GM21423 (cell line): ENCODE data around the gene MTMR10.

Experiments used
- ATAC-seq: cut with Tn5 transposase; IDR thresholded peaks from one replicate; pipeline ENCODE4 v1.9.1; 2021; ENCODE audit warnings: mild to moderate bottlenecking, moderate library complexity; ENCODE audit not compliant: unreplicated experiment

MTMR10 gene, protein sequence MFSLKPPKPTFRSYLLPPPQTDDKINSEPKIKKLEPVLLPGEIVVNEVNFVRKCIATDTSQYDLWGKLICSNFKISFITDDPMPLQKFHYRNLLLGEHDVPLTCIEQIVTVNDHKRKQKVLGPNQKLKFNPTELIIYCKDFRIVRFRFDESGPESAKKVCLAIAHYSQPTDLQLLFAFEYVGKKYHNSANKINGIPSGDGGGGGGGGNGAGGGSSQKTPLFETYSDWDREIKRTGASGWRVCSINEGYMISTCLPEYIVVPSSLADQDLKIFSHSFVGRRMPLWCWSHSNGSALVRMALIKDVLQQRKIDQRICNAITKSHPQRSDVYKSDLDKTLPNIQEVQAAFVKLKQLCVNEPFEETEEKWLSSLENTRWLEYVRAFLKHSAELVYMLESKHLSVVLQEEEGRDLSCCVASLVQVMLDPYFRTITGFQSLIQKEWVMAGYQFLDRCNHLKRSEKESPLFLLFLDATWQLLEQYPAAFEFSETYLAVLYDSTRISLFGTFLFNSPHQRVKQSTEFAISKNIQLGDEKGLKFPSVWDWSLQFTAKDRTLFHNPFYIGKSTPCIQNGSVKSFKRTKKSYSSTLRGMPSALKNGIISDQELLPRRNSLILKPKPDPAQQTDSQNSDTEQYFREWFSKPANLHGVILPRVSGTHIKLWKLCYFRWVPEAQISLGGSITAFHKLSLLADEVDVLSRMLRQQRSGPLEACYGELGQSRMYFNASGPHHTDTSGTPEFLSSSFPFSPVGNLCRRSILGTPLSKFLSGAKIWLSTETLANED

DNA sequence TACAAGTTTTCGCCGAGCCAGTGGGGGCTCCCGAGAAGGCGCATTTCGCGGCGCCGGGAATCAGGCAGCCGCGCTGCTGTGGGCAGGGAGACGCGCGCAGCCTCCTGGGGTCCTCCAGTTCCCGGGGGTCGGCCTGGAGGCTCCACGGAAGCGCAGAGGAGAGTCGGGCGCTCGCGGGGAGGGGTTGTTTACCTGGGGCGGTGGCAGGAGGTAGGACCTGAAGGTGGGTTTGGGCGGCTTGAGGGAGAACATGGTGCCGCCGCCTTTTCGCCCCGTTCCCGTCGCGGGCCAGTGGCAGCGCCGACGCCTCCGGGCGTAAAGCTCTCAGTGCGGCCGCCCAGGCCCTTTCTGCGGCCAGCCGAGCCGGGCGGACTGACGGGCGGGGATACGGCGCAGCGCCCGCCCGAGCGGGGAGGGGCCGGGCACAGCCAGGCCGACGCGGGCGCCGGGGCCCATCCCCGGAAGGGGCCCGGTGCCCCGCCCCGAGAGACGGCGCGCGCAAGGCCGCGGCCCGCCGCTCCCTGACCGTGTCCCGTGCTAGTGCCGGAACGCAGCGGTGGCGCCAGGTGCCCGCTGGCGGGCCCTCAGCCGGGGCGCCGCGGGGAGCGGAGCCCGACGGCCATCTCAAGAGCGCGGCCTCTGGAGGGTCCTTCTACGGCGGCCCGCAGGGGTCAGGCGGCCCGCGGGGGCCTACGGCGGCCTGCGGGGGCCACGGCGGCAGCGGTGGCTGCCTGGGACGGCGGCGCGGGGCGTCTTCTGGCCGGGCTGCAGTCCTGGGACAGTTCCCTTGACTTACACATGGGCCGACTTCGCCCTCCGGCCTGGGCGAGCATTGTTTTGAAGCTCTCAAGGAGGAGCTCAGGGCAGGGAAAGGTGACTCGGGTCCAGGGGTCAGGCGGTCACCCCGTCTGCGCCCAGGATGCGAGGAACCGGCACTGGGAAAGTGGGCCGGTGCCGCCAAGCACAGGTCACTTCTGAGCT, at the start of gene MTMR10:
Gene MTMR10, minus strand, starts transcription at position 374 of the 981 bp plus-strand sequence. Its CDS starts 122 bp downstream, at position 252.
- peak; percentile 90 for ATAC-seq

DNA sequence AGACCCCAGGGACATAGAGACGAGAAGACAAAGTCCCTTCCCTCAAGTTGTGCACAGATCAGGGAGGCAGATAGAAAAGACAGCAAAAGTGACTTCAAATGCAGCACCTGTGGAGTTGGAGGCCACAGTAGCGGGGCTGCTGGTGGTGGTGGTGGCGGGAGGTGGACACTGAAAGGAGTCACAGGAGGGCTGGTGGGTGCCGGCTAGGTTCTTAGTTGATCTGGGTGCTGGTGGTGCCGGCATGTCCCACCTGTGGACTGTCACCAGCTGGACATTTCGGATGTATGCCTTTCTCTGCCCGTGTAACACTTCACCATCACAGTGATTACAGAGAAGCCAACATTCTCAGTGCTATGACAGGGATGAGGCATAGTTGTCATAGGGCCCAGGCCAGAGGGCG, 49.2 kb upstream of the MTMR10 start:
- ATAC-seq = no peak

DNA sequence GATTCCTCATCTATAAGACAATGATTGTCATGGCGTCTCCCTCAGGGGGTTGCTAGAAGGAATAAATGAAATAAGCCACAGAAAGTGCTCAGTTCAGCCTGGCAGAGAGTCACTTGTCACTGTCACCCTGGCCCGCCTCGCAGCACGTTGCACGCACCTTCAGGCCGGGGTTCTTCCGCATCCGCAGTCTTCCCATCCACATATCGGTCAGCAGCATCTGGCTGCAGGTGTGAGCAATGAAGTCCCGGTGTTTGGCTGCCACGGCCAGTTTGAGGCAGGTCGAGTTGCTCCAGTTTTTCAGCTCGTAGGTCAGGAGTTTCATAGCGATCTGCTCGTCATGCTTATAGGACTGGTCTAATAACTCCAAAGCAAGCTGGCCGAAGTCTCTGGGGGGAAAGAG, 48.5 kb upstream of the MTMR10 start:
- no peak for ATAC-seq

DNA sequence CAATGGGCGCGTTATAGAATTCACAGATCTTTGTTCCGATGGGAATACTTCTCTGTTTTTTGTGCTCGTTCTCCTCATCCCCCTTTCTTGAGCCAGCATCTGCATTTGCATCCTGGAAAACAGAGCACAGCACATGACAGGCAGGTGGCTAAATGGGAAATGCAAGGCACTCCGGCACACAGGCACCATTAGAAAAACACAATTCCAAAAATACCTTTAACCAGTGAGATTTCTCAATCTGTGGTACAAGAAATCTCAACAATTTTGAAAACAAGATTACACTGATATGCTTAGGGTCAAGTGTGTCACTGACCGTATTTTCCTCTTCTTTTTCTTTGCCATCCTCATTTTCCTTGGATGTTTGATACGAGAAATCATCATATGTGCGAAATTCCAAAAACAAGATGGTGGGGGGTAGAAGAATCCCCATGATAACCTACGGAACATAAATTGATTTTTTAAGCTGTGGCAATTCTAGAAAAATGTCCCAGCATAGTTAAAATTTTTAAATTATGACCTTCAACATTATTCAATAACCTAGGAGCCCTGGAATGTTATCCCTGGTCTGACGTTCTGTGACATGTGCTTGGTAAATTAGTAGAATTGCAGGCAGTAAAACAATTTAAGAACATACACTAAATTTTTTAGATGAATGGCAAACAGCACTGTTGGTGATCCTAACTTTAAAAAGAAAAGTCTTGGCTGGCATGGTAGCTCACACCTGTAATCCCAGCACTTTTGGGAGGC, 46.5 kb upstream of the MTMR10 start:
- ATAC-seq = no peak

DNA sequence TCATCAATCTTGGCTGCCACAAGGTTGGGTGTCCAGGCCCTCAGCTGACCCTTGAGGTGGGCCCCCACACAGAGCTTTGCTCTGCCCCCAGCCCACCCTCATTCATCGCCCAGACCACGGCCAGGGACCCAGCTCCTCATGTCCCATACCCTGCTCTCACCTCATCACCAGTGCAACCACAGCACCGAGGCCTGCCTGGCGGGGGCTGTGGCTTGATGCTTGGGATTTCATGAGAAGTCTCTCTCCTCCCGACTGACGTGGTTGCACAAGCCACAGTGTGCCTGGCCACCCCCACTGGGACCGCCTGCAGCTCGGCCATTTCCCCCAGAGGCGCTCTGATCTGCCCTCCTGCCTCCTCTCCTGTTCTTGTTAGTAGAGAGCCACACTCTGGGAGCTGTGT, 45.4 kb upstream of the MTMR10 start:
- ATAC-seq = no peak

DNA sequence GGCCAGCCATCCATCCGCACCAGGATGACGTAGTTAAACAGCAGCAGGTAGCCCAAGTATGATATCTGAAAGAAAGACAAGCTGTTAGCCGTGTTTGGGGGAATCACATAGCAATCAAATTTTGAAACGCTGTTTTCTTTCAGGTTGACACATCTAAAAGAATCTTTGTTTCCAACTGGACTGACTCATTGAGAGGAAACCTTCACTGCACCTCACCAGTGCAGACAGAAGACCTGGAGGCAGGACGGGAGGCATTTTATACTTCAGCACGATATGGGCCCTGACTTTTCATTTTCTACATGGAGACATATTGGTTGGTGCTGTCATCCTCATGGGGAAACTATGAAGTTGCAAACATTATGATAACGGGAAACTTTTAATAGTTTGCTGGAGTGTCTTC, 44.2 kb upstream of the MTMR10 start:
- no peak for ATAC-seq

DNA sequence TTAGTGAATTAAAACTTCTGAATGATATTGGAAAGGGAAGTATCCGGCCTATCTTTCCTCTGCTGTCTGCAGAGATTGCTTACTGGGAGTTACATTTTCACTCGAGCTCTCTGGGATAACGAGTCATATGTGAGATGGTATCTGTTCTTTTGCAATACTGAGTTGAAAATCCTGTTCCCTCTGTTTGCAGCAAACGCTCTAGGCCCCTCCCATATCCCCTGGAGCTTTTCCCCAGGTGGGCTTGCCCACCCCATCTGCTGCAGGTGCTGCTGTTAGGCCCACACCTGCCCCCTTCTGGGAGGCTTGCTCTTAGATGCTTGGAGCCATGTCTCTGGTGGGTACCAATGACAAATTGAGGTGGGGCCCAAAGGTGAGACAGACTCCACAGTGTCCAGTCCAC, 42.7 kb upstream of the MTMR10 start:
- no peak for ATAC-seq

DNA sequence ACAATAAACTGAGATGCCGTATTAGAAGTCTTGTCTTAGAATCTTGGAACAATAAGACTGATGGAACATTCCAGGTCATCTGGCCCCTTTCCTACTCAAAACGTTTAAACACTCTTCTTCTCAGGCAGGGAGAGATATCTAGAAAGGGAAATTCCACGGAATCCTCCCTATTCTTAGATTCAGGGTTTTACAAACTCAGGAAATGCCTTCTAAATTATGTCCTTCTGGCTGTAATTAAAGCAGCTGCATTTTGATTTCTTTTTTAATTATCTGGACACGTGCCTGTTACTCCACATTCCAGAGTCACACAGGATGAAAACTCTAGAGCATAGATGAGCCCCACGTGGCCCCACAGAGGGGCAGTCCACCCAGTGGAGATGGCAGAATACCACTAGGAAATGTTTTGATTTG, 41.5 kb upstream of the MTMR10 start:
- no peak for ATAC-seq

DNA sequence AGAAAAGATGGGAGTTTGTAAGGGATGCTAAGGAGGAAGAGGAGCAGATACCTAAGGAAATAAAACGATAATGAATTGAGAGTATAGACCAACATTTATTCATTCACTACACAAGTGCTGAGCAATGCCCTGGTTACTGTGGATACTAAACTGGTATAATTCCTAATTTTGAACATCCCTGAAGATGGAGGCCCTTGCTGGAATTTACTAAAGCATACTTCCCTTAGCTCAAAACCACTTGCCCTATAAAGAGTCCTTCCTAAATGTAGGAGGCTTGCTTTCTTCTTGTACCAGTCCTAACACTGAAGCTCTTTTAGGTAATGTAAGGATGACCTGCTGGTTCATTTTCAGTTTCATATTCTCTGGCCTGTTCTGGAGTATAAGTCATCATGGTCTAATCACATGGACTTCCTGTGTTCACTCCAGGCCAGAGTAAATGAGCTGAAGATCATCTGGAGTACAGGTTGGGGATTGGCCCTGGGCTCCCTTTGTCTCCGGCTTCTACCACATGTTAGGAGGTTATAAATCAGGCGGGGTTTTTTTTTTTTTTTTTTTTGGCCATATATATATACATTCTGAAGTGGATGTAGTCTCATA, 40.1 kb upstream of the MTMR10 start:
- ATAC-seq = peak; percentile 96

DNA sequence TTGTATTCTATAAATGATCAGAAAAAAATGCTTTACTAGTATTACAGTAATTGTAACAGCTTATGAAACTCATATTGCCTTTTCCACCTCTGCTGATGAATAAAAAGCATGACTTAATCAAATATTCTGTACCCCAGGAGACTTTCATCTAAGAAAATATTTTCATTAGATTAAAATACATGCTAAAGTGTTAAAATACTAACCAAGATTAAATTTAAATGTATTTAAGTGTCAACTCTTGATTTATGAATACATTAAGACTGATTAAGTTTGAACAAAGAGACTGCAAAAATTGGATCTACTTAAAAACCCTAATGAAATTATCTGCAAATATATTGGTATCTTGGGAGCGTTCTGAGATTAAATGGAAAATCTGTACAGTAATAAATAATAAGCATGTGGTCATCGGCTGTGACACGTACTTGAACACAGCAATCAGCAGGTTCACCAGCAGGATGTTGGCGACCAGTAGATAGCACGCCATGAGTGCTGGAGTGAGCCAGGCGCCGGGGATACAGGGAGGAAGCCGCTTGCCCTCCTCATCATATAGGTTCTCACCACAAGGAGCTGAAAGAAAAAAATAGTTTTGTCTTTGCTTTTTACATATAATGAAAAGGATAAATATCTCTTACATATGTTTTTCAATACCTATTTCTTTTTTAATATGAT, 36.6 kb upstream of the MTMR10 start:
- ATAC-seq = no peak

DNA sequence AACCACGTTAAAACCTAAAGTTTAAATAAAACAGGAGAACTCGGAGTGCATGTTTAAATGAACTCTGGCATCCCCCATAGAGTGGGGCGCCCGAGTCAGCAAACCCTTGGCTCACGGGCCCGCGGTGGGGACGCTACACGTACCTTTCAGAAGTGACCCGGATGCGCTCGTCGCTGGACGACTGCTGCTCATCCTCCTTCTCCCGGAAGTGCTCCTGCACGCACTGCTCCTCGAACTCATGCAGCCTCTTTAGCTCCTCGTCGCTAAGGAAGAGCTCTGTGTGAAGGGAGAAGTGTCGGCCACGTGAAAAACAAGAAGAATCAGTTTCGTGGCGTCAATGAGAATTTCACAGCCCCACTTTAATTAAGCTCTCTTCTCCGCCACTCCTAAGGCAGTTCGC, 34.6 kb upstream of the MTMR10 start:
- no peak for ATAC-seq

DNA sequence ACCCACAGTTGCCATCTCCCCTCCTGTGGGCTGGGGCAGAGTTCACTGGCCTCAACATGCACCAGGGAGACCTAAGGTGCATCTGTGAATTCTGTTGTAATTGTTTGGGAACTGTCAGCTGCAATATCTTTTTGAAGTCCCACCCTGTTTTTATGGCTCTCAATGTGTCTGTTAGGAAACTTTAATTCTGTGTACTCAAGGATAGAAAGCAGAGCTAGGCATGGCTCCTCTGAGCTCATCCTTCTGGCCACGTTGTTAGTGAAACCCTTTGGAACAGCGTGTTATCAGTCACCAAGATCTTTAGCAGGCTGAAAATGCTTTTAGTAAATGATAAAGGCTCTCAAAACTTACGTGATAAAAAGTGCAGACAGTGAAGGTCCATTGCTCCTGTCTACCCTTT, 33.6 kb upstream of the MTMR10 start:
- ATAC-seq = no peak

DNA sequence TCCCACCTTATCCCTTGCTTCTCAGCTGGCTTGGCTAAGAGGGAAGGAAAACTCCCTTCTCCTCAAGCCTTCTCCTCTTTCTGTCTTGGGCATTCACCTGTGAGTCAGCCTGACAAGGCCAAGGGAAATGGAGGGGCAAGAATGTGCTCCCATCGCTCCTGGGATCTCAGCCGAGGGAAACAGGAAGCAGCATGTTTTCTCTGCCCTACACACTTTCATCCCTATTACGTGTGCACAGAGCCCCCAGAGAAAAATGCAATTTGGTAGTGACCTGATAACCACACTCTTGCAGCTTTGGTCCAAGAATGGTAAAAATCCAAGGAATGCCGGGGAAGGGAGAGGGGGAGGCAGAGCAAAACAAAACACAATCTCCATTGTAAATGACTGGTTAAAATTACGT, 32.9 kb upstream of the MTMR10 start:
- no peak for ATAC-seq

DNA sequence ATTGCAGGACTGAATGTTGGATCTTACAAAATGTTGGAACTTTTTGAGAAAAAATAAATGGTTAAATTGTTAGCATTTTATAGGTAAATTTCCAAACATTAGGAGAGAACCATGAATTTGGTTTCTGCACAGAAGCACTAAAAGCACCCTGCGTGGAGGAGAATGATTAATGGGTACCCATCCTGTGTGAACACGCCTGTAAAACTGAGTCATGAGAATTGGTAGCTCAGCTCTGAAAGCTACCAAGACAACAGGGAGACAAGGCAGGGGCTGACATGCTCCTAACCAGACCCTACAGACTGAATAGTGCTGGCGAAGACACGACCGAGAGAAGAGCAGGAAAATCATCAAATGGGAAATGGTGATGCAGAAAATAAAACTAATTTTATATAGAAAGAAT, 32.4 kb upstream of the MTMR10 start:
- no peak for ATAC-seq

DNA sequence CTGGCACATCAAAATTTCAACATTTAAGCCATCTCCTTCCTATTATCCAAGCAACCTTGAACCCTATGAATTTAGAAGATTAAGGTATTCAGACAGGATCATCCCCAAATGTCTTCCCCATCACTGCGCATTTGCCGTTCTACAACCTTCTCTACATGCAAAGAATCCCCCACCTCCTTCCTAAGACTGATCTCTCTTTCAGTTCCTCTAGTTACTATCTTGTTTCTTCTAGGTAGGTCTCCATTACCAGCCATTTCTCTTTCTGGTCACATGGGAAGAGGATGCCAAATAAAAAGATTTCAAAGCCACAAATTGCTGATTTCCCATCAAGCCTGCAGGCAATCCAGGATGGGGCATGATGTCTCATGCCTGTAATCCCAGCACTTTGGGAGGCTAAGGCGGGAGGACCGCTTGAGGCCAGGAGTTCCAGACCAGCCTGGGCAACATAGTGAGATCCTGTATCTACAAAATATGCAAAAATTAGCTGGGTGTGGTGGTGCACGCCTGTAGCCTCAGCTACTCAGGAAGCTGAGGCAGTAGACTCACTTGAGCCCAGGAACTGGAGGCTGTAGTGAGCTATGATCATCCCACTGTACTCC, 29.7 kb upstream of the MTMR10 start:
- ATAC-seq = no peak

DNA sequence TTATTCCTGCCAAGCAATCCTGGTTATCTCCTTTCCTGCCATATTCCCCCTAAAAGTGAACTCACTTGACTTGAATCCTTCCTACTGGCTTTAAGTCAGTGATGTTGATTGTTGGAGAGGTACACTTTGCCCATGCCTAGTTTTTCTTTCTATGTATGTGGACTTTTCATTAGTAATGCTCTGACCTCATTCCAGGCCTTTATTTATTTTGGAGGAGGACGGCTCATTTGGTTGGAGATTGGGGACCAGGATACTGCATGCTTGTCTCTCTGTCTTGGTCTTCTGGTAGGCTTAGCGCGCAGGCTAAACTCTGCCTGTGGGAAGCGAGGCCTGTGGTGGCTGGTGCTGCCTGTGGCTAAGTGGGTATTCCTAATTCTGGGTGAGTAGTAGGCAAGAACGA, 29.1 kb upstream of the MTMR10 start:
- ATAC-seq = no peak

DNA sequence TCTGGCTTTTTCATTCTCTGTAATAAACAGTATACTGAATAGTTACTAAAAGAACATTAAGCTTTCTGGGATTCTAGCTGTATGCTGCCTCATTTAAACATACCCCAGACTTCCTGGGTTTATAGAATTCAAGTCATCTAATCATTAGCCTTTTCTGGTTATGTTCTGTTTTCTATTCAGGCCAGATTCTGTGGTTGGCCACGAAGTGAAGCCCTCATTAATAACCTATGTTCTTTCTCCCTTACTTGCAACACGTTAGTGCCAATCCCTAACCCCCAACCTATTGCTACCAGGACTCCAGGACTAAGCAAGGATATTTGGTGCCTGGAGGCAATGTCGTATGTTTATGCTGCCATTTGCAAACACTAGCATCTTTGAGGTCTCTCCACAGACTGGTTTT, 28.6 kb upstream of the MTMR10 start:
- no peak for ATAC-seq

DNA sequence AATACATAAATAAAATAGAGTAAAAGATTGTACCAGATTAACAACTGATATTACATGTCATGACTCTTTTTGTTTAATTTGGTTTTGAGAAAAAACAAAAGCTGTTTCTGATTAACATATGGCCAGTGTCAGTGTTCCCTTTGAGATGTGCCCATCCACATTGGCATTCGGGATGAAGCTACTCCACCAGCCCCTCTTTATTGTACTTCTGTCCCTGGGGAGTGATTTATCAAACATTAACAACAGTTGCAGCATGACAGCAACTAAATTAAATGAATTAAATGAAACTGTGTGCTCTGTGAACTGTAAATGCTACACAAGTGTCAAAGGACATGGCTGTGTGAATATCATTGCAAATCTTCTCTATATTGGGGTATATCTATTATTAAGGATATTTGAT, 25.9 kb upstream of the MTMR10 start:
- ATAC-seq = no peak

DNA sequence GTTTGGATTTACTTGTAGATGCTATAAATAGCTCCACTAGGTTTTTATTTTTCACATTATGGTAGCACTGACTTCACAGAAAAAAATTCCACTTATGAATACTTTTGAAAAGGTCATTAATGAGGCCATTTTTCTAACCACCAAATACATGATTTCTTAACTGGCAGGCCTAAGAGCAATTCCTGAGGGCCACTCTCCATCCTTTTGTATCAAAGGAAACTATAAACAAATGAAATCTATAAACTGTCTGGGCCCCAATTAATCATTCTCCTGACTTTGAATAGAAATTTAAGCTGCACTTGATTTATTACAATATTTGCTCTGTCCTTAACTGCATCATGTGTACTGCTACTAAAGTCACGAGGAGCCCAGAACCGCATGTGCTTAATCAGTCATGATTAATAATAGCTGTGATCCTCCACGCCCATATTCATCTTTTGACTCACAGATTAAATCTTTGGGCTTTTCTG, 25.1 kb upstream of the MTMR10 start:
- ATAC-seq = no peak
